A549 (cell line): ENCODE data around the gene PFKM.

Experiments used
- CTCF ChIP-seq: fragments of >200 bp; sonication (Bioruptor Twin); formaldehyde crosslinking; IDR thresholded peaks from 3 replicates; pipeline ENCODE4 v1.5.1; 2016
- FOSL2 ChIP-seq, 2 experiments: fragments of 450-650 bp in 1 of 2; fragments of >200 bp in 1 of 2; sonication (Bioruptor Twin) in 1 of 2; formaldehyde crosslinking; IDR thresholded peaks; 2 replicates each; pipeline versions ENCODE4 v1.5.0 to v1.6.1; 2016 to 2020; ENCODE audit warnings: mild to moderate bottlenecking in 1 of 2, moderate library complexity in 1 of 2
- POLR2A ChIP-seq: IDR thresholded peaks from 2 replicates; pipeline ENCODE4 v1.6.1; 2012; ENCODE audit warnings: mild to moderate bottlenecking, low read length
- POLR2AphosphoS2 ChIP-seq: conservative IDR thresholded peaks from 2 replicates; pipeline ENCODE4 v1.6.1; 2012; ENCODE audit warnings: low read length, improper control_type of control experiment, inconsistent platforms
- SMC3 ChIP-seq: fragments of >200 bp; sonication (Bioruptor Twin); formaldehyde crosslinking; IDR thresholded peaks from 3 replicates; pipeline ENCODE4 v1.6.1; 2018; ENCODE audit warnings: inconsistent platforms
- ZSCAN20 ChIP-seq: fragments of 250-450 bp; sonication (Bioruptor Pico); IDR thresholded peaks from 2 replicates; pipeline ENCODE4 v1.8.0; 2022; ENCODE audit warnings: mild to moderate bottlenecking, moderate library complexity

GRCh38 chr12:48142818-48143674, 23.9 kb downstream of the PFKM start:
- no peak for TF ChIP-seq SMC3
- no peak for TF ChIP-seq CTCF
- no peak for TF ChIP-seq POLR2A
- no peak for TF ChIP-seq FOSL2 (IDR thresholded peaks at IDR 0.05)
- TF ChIP-seq FOSL2 (CRISPR knock-in tag; IDR thresholded peaks at IDR 0.05) = no peak
- no peak for TF ChIP-seq POLR2AphosphoS2
- TF ChIP-seq ZSCAN20 (CRISPR knock-in tag) = no peak
